LHCN-M2 (cell line): ENCODE results near the gene ADAM33. TPM values are rescaled to one million over a fixed set of nuclear protein-coding genes. Genes with fewer than 3 reads are reported as not detected.
A peak's percentile ranks its signal among the peaks of the same experiment; 100 is the strongest.

Experiments used
- DNase-seq: peaks from one replicate; pipeline ENCODE4 v3.0.0-alpha.2; 2012; ENCODE audit warnings: low read depth
- total RNA-seq: library from RNA; depleted of rRNA; stranded (reverse); fragments of >200 nt; gene quantifications from 2 replicates; pipeline ENCODE4 v1.2.3, GENCODE V29; 2014

The ADAM33 gene
- total RNA-seq, 1 experiment from 2014 or later, result 0.11 TPM

- DNase-seq, result no peak
Measured at GRCh38 chr20:3689978-3690377, 8.2 kb upstream of the ADAM33 start.

GRCh38 chr20:3687655-3688054 lies 5.8 kb upstream of the ADAM33 start:
- peak; percentile 62 for DNase-seq

GRCh38 chr20:3686867-3687321 lies 5.1 kb upstream of the ADAM33 start:
- DNase-seq, result peak; percentile 84

- no peak for DNase-seq
Measured at GRCh38 chr20:3686421-3686820, 4.6 kb upstream of the ADAM33 start.

- no peak for DNase-seq
Measured at GRCh38 chr20:3685341-3685740, 3.5 kb upstream of the ADAM33 start.

GRCh38 chr20:3681352-3681930 lies 369 bp downstream of the ADAM33 start:
- no peak for DNase-seq

- DNase-seq, result no peak
Measured at GRCh38 chr20:3680701-3681351, 984 bp downstream of the ADAM33 start.

GRCh38 chr20:3679749-3680700 lies 1.8 kb downstream of the ADAM33 start:
- peak; percentile 29 for DNase-seq

GRCh38 chr20:3678856-3679720 lies 2.7 kb downstream of the ADAM33 start:
- DNase-seq, result no peak

- DNase-seq, result no peak
Measured at GRCh38 chr20:3678198-3678597, 3.6 kb downstream of the ADAM33 start.

GRCh38 chr20:3677733-3678132 lies 4.1 kb downstream of the ADAM33 start:
- no peak for DNase-seq

- no peak for DNase-seq
Measured at GRCh38 chr20:3674995-3675900, 6.6 kb downstream of the ADAM33 start.

- no peak for DNase-seq
Measured at GRCh38 chr20:3674447-3674846, 7.4 kb downstream of the ADAM33 start.

GRCh38 chr20:3673221-3674070 lies 8.4 kb downstream of the ADAM33 start:
- no peak for DNase-seq

- no peak for DNase-seq
Measured at GRCh38 chr20:3672547-3673171, 9.2 kb downstream of the ADAM33 start.

- DNase-seq, result no peak
Measured at GRCh38 chr20:3671986-3672546, 9.7 kb downstream of the ADAM33 start.

- no peak for DNase-seq
Measured at GRCh38 chr20:3670945-3671344, 10.9 kb downstream of the ADAM33 start.

GRCh38 chr20:3670511-3670910 lies 11.3 kb downstream of the ADAM33 start:
- no peak for DNase-seq
